Fibroblast of the aortic adventitia (primary cell): ENCODE data around the gene DIABLO. TPM values are rescaled to one million over a fixed set of nuclear protein-coding genes. Genes with fewer than 3 reads are reported as not detected.

Source experiments
- DNase-seq: peaks from one replicate; pipeline ENCODE4 v3.0.0-alpha.2; 2010; ENCODE audit warnings: low read depth
- H3K4me3 ChIP-seq: 2 replicates; pipeline ENCODE4 v1.5.1; 2011; ENCODE audit warnings: low read depth, mild to moderate bottlenecking, control low read depth, low read length, moderate library complexity
- total RNA-seq: library from RNA; depleted of rRNA; stranded (reverse); fragments of >200 nt; gene quantifications from 2 replicates; pipeline ENCODE4 v1.2.3, GENCODE V29; 2012; ENCODE audit warnings: low replicate concordance
- TF ChIP-seq, protein P1 (sequence below): IDR thresholded peaks from 2 replicates; pipeline ENCODE4 v1.5.1; 2011; ENCODE audit warnings: mild to moderate bottlenecking, low read length, control low read depth, inconsistent platforms; ENCODE audit not compliant: insufficient read depth

Gene DIABLO
- total RNA-seq, 1 donor: 50.0 TPM

DNA sequence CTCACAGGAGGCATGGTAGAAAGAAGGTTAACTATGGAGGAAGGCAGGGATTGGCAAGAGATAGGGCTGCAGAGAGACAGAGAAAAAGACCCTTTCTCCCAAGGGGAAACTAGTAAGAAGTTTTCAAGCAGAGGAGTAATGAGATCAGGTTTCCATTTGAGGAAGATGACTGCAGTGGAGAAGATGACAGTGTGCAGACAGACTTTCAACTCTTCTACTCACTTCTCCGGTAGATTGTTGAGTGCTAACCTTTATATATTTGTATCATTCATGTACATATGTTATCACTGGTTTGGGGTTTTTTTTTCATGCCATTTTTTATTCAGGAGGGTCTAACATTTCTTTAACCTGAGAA lies 28.3 kb downstream of the DIABLO start:
- TF ChIP-seq, protein P1, sequence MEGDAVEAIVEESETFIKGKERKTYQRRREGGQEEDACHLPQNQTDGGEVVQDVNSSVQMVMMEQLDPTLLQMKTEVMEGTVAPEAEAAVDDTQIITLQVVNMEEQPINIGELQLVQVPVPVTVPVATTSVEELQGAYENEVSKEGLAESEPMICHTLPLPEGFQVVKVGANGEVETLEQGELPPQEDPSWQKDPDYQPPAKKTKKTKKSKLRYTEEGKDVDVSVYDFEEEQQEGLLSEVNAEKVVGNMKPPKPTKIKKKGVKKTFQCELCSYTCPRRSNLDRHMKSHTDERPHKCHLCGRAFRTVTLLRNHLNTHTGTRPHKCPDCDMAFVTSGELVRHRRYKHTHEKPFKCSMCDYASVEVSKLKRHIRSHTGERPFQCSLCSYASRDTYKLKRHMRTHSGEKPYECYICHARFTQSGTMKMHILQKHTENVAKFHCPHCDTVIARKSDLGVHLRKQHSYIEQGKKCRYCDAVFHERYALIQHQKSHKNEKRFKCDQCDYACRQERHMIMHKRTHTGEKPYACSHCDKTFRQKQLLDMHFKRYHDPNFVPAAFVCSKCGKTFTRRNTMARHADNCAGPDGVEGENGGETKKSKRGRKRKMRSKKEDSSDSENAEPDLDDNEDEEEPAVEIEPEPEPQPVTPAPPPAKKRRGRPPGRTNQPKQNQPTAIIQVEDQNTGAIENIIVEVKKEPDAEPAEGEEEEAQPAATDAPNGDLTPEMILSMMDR: no peak
- DNase-seq: no peak
- H3K4me3 ChIP-seq: no peak overlapping the region

DNA sequence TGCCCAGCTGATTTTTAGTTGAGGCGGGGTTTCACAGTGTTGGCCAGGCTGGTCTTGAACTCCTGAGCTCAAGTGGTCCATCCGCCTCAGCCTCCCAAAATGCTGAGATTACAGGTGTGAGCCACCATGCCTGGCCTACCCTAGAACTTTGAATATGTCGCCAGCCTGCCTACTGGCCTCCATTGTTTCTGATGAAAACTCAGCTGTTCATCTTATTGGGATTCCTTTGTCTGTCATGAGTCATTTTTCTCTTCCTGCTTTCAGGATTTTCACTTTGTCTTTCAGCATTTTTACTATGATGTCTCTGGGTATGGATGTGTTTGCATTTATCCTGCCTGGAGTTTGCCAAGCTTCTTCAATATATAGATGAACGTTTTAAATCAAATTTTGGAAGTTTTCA lies 30.4 kb downstream of the DIABLO start:
- TF ChIP-seq, protein P1: no peak
- DNase-seq: no peak
- H3K4me3 ChIP-seq: no peak overlapping the region

DNA sequence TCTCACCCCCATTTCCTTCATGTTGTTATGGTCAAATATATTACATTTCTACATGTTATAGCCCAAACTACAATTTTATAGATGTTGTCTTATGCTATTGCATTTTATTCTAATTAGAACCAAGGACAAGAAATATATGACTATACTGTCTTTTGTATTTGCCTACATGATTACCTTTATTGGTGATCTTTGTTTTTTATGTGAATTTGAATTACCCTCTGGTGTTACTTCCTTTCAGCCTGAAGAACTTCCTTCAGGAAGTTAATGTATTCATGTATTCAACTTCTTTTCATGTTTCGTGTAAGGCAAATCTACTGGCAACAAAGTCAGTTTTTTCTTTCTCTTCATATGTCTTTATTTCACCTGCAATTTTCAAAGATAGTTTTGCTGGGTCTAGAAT lies 31.0 kb downstream of the DIABLO start:
- TF ChIP-seq, protein P1: no peak
- no peak overlapping the region for H3K4me3 ChIP-seq
- DNase-seq: no peak

DNA sequence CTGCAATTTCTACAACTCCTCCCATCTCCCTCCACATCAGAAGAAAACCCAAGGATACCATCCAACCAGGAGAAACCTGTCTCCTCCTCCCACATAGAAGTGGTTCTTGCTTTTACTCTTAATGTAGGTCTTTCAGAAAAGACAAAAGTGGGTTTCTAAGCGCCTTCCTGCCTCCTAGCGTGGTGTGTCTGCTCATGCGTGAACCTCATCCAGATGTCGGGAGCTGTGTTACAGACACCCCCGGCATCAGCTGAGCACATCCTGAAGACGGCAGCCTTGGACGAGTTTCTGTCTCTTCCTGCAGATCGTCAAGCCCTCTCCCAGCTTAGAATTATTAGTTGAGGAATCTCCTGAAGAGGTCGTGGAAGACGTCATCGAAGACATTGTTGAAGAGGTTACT lies 33.4 kb downstream of the DIABLO start:
- no peak for DNase-seq
- TF ChIP-seq, protein P1: no peak
- no peak overlapping the region for H3K4me3 ChIP-seq

DNA sequence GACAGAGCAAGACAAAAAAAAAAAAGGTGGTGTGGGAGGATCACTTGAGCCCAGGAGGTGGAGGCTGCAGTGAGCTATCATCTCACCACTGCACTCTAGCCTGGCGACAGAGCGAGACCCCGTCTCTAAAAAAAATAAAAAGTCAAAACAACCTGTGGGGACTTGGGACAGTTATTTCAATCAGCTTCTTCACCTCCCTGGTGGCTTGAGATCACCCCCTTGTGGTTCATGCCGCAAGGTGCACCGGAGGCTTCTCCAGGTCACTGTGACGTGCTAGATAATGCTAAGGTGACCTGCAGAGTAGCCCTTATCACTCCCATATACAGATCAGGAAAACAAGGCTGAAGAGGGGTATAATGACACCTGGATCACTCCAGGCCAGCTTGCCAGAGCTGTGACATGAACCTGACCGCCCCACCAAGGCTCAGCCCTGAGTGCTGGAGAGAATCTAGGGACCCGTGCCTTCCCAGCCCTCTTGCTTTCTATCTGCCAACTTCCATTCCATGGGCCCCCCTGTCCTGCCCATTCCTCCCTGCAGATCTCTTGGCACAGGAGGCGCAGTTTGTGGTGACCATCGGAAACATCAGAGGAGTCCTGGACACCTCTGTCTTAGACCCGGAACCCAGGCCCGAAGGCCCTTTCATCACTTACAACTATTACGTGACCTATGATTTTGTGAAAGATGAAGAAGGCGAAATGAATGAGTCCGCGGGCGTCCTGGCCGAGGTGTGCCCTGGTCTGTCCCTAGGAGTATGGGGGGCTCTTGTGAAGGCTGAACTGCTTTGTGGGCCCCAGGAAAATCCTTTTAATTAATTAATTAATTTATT lies 34.8 kb downstream of the DIABLO start:
- no peak overlapping the region for H3K4me3 ChIP-seq
- TF ChIP-seq, protein P1: peak; percentile 90
- peak; percentile 66 for DNase-seq

DNA sequence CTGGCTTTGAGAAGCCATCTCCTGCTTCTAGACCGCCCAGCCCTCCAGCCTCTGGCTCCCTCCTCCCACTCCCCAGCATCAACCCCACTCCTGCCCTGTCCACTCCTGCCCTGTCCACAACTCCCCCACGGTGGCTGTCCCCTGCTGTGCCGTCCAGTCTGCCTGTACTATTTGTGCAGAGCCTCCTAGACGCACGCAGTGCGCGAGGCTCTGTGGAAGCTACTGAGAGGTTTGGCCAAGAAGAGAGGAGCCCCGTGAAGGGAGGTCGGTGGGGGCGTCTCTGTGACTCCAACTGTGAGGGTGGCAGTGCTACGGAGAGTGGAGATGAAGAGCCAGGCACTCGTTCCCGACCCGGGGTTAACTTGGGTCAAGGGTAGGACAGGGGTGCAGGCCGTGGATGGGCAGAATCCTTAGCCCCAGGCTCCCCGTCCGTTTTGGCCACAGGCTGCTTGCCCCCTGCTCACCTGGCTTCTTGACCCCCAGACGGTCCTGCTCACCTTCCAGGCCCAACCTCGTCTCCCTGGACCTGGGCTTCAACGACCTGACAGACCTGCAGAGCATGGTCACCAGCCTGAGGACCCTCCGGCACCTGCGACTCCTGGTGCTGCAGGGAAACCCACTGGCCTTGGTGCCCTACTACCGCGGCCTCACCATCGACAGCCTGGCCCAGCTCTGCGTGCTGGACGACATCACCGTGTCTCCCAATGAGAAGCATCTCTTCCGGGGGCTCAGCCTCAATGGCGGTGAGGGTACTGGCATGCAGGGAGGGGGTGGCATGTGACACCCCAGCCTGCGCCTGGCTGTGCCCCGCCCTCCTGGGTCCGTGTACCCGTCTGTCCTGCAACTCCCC lies 36.0 kb downstream of the DIABLO start:
- H3K4me3 ChIP-seq: no peak overlapping the region
- TF ChIP-seq, protein P1: no peak
- DNase-seq: no peak
